Panc1 (cell line): ENCODE data around the gene PMFBP1. TPM values are rescaled to one million over a fixed set of nuclear protein-coding genes. Genes with fewer than 3 reads are reported as not detected.

Experiments
- ATAC-seq: fragments of 200-7000 bp; cut with Tn5 transposase; 2 replicates; pipeline ENCODE4 v1.9.1; 2020; ENCODE audit warnings: mild to moderate bottlenecking, moderate library complexity
- BruUV-seq: library from RNA; stranded (reverse); fragments of 400-500 nt; replicated peaks from 2 replicates; lab custom pipeline; 2021; lab: Mats Ljungman, UMichigan
- CTCF ChIA-PET: fragments of 300-600 bp; sonication (Branson Sonifier 250); formaldehyde crosslinking; loops from one replicate; lab custom pipeline; 2022; ENCODE audit warnings: antibody characterized with exemption; lab: Charles Lee
- POLR2A ChIA-PET: fragments of 300-600 bp; sonication (Branson Sonifier 250); formaldehyde crosslinking; loops from one replicate; lab custom pipeline; 2022; ENCODE audit warnings: antibody characterized with exemption; lab: Charles Lee
- DNase-seq: peaks from one replicate; pipeline ENCODE4 v3.0.0-alpha.2; 2010; ENCODE audit warnings: low read depth, low spot score
- H3K27ac ChIP-seq: 2 replicates; pipeline ENCODE4 v1.5.1; 2011; ENCODE audit warnings: mild to moderate bottlenecking, low read length, inconsistent platforms
- H3K27me3 ChIP-seq: fragments of 200-500 bp; sonication (Bioruptor generic); 2 replicates; pipeline ENCODE4 v1.6.0; 2014; ENCODE audit warnings: low read length, inconsistent platforms; ENCODE audit not compliant: control insufficient read depth, insufficient read depth
- H3K36me3 ChIP-seq: fragments of 200-500 bp; sonication (Bioruptor generic); 2 replicates; pipeline ENCODE4 v1.5.1; 2014; ENCODE audit warnings: inconsistent platforms, mild to moderate bottlenecking, low read length, moderate library complexity; ENCODE audit not compliant: control insufficient read depth, insufficient read depth
- H3K4me1 ChIP-seq: 2 replicates; pipeline ENCODE4 v1.5.1; 2011; ENCODE audit warnings: inconsistent platforms, mild to moderate bottlenecking, low read length, moderate library complexity; ENCODE audit not compliant: control insufficient read depth, insufficient read depth
- H3K4me3 ChIP-seq, 2 experiments: 2 replicates each; pipeline ENCODE4 v1.5.1; 2011 to 2012; ENCODE audit warnings: low read depth in 2 of 2, low read length in 2 of 2, mild to moderate bottlenecking in 2 of 2, inconsistent platforms in 1 of 2, moderate library complexity in 1 of 2
- H3K9me3 ChIP-seq: fragments of 200-500 bp; sonication (Bioruptor generic); 2 replicates; pipeline ENCODE4 v1.5.1; 2014; ENCODE audit warnings: low read depth, mild to moderate bottlenecking, inconsistent platforms, low read length, moderate library complexity; ENCODE audit not compliant: control insufficient read depth, insufficient read depth
- POLR2AphosphoS5 ChIP-seq: IDR thresholded peaks from 2 replicates; pipeline ENCODE4 v1.6.1; 2012; ENCODE audit warnings: mild to moderate bottlenecking, low read depth, low read length, moderate library complexity
- SIN3A ChIP-seq: IDR thresholded peaks from 2 replicates; pipeline ENCODE4 v1.6.1; 2012; ENCODE audit warnings: low read depth, mild to moderate bottlenecking, low read length, moderate library complexity, borderline replicate concordance; ENCODE audit not compliant: insufficient read depth
- TCF7L2 ChIP-seq: IDR thresholded peaks from 2 replicates; pipeline ENCODE4 v1.6.1; 2011; ENCODE audit warnings: mild to moderate bottlenecking, low read depth, low read length, inconsistent platforms
- in situ Hi-C: cut with HindIII; loops from 2 replicates; pipeline ENCODE4 v1.10.0; 2016; ENCODE audit warnings: low sequenced_read_pairs, low pct_unique_long_range_greater_than_20kb
- intact Hi-C: fragments of 100-400 bp; cut with micrococcal nuclease; formaldehyde crosslinking; loops from one replicate; pipeline ENCODE4 v1.10.0; 2022; ENCODE audit not compliant: unreplicated experiment
- total RNA-seq: library from RNA; stranded (reverse); gene quantifications from one replicate; pipeline ENCODE4 v1.2.1, GENCODE V29; 2021; ENCODE audit not compliant: unreplicated experiment
- TF ChIP-seq, protein P1 (sequence below): fragments of 450-650 bp; IDR thresholded peaks from 2 replicates; pipeline ENCODE4 v1.5.1; 2017; ENCODE audit warnings: mild to moderate bottlenecking
- TF ChIP-seq, protein P2 (sequence below), 2 experiments: IDR thresholded peaks; 2 replicates each; pipeline ENCODE4 v1.6.1; 2011 to 2012; ENCODE audit warnings: low read depth in 2 of 2, control low read depth in 1 of 2, low read length in 1 of 2, mild to moderate bottlenecking in 1 of 2, moderate library complexity in 1 of 2; ENCODE audit not compliant: insufficient read depth in 1 of 2

Gene PMFBP1
- total RNA-seq, 1 experiment from 2014 or later, result 0.10 TPM

DNA sequence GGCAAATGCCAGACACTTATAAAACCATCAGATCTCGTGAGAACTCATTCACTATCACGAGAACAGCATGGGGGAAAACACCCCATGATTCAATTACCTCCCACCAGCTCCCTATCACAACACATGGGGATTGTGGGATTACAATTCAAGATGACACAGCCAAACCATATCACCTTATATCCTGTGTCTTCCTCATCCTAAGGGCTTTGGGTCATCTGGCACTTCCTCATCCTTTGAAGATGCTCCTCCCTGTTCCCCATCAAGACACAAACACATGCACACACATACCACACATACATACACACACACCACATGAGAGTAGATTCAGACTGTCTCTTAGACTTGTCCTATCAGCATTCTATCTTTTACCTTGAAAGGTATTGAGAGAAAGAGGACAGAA, 2.8 kb upstream of the PMFBP1 start:
- Histone ChIP-seq H3K27ac (no peak overlapping the region), H3K4me3 (no peak overlapping the region), H3K36me3 (no peaks in the 10 kb centered on the region), H3K27me3 (no peaks in the 10 kb centered on the region), H3K9me3 (no peaks in the 10 kb centered on the region), H3K4me1 (no peaks in the 10 kb centered on the region)
- ChIA-PET POLR2A (no interaction called here), CTCF (no interaction called here)
- intact Hi-C loops (no loop called here), in situ Hi-C loops (no loop called here)
- no TSS peak for BruUV-seq
- TF ChIP-seq, protein P1, sequence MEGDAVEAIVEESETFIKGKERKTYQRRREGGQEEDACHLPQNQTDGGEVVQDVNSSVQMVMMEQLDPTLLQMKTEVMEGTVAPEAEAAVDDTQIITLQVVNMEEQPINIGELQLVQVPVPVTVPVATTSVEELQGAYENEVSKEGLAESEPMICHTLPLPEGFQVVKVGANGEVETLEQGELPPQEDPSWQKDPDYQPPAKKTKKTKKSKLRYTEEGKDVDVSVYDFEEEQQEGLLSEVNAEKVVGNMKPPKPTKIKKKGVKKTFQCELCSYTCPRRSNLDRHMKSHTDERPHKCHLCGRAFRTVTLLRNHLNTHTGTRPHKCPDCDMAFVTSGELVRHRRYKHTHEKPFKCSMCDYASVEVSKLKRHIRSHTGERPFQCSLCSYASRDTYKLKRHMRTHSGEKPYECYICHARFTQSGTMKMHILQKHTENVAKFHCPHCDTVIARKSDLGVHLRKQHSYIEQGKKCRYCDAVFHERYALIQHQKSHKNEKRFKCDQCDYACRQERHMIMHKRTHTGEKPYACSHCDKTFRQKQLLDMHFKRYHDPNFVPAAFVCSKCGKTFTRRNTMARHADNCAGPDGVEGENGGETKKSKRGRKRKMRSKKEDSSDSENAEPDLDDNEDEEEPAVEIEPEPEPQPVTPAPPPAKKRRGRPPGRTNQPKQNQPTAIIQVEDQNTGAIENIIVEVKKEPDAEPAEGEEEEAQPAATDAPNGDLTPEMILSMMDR, result no peak
- no peak for TF ChIP-seq POLR2AphosphoS5
- no peak for TF ChIP-seq SIN3A
- TF ChIP-seq, protein P2, sequence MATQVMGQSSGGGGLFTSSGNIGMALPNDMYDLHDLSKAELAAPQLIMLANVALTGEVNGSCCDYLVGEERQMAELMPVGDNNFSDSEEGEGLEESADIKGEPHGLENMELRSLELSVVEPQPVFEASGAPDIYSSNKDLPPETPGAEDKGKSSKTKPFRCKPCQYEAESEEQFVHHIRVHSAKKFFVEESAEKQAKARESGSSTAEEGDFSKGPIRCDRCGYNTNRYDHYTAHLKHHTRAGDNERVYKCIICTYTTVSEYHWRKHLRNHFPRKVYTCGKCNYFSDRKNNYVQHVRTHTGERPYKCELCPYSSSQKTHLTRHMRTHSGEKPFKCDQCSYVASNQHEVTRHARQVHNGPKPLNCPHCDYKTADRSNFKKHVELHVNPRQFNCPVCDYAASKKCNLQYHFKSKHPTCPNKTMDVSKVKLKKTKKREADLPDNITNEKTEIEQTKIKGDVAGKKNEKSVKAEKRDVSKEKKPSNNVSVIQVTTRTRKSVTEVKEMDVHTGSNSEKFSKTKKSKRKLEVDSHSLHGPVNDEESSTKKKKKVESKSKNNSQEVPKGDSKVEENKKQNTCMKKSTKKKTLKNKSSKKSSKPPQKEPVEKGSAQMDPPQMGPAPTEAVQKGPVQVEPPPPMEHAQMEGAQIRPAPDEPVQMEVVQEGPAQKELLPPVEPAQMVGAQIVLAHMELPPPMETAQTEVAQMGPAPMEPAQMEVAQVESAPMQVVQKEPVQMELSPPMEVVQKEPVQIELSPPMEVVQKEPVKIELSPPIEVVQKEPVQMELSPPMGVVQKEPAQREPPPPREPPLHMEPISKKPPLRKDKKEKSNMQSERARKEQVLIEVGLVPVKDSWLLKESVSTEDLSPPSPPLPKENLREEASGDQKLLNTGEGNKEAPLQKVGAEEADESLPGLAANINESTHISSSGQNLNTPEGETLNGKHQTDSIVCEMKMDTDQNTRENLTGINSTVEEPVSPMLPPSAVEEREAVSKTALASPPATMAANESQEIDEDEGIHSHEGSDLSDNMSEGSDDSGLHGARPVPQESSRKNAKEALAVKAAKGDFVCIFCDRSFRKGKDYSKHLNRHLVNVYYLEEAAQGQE (IDR thresholded peaks at IDR 0.05; ENCODE audit: insufficient read depth in 1 of 2, low read depth in 2 of 2, low read length in 1 of 2), result no peak
- TF ChIP-seq TCF7L2, result no peak
- no peak for ATAC-seq
- DNase-seq, result no peak

DNA sequence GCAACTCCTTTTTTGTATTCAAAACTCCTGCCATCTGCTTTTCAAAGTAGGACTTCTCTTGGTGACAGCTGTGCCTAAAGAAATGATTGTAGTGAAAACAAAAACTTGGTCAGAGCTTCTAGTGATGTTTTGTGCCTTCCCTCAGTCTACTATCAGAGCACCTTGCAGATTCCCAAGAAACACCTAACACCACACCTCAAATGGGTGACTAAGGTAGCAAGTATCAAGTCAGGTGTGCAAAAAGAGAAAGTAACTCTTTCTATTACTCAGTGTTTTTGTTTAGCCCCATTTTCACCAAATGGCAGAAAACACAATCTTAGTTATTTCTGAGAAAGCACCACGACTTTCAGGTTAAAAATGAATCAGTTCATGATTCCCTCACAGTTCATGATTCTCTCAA, 2.0 kb upstream of the PMFBP1 start:
- CTCF ChIA-PET, result no interaction called here
- DNase-seq, result no peak
- intact Hi-C loops, result no loop called here

More for the DNA sequence above, 2.0 kb upstream of the PMFBP1 start:
- Histone ChIP-seq H3K9me3 (no peaks in the 10 kb centered on the region), H3K4me3 (no peak overlapping the region), H3K27ac (no peak overlapping the region), H3K36me3 (no peaks in the 10 kb centered on the region), H3K4me1 (no peaks in the 10 kb centered on the region), H3K27me3 (no peaks in the 10 kb centered on the region)
- in situ Hi-C loops, result no loop called here
- POLR2A ChIA-PET, result no interaction called here
- no peak for TF ChIP-seq SIN3A
- TF ChIP-seq, protein P1, result no peak
- no peak for TF ChIP-seq TCF7L2
- no peak for TF ChIP-seq POLR2AphosphoS5
- TF ChIP-seq, protein P2 (IDR thresholded peaks at IDR 0.05; ENCODE audit: insufficient read depth in 1 of 2, low read depth in 2 of 2, low read length in 1 of 2), result no peak
- no TSS peak for BruUV-seq
- ATAC-seq, result no peak
